GM19397 (cell line): Measurements from ENCODE around the gene RABGAP1L.
"Not testable (repeated sequence)": the region's sequence is repeated elsewhere in the genome, so short reads cannot be mapped to it uniquely, and the experiment has no call there.

Experiments used
- ATAC-seq: cut with Tn5 transposase; IDR thresholded peaks from one replicate; pipeline ENCODE4 v1.9.1; 2021; ENCODE audit warnings: mild to moderate bottlenecking, moderate library complexity; ENCODE audit not compliant: unreplicated experiment

The RABGAP1L gene

GRCh38 chr1:174426153-174426552, 266.8 kb downstream of the RABGAP1L start:
- no peak for ATAC-seq

- no peak for ATAC-seq
Measured at GRCh38 chr1:174428033-174428432, 268.7 kb downstream of the RABGAP1L start.

- ATAC-seq, result no peak
Measured at GRCh38 chr1:174428739-174429138, 269.4 kb downstream of the RABGAP1L start.

- no peak for ATAC-seq
Measured at GRCh38 chr1:174433451-174433850, 274.1 kb downstream of the RABGAP1L start.

GRCh38 chr1:174445351-174445750, 286.0 kb downstream of the RABGAP1L start:
- no peak for ATAC-seq

GRCh38 chr1:174445817-174446216, 286.5 kb downstream of the RABGAP1L start:
- no peak for ATAC-seq

GRCh38 chr1:174447866-174448530, 288.7 kb downstream of the RABGAP1L start, which contains the start of gene GPR52:
Gene GPR52 (plus strand): TSS chr1:174447964. CDS start chr1:174448112, 148 bp downstream.
- no peak for ATAC-seq

- ATAC-seq, result no peak
Measured at GRCh38 chr1:174448531-174448883, 289.2 kb downstream of the RABGAP1L start.

- ATAC-seq, result no peak
Measured at GRCh38 chr1:174448974-174449373, 289.7 kb downstream of the RABGAP1L start.

- ATAC-seq, result no peak
Measured at GRCh38 chr1:174451408-174451807, 292.1 kb downstream of the RABGAP1L start.

- ATAC-seq, result no peak
Measured at GRCh38 chr1:174465855-174466254, 306.5 kb downstream of the RABGAP1L start.

- no peak for ATAC-seq
Measured at GRCh38 chr1:174466607-174467006, 307.3 kb downstream of the RABGAP1L start.

GRCh38 chr1:174469052-174469451, 309.7 kb downstream of the RABGAP1L start:
- no peak for ATAC-seq

GRCh38 chr1:174469687-174470086, 310.4 kb downstream of the RABGAP1L start:
- no peak for ATAC-seq

- no peak for ATAC-seq
Measured at GRCh38 chr1:174479281-174479680, 320.0 kb downstream of the RABGAP1L start.

- ATAC-seq, result no peak
Measured at GRCh38 chr1:174480324-174480723, 321.0 kb downstream of the RABGAP1L start.

- no peak for ATAC-seq
Measured at GRCh38 chr1:174491606-174492005, 332.3 kb downstream of the RABGAP1L start.

GRCh38 chr1:174497478-174497877, 338.2 kb downstream of the RABGAP1L start:
- no peak for ATAC-seq

- ATAC-seq, result not testable (repeated sequence)
Measured at GRCh38 chr1:174516755-174517154, 357.4 kb downstream of the RABGAP1L start.

- ATAC-seq, result no peak
Measured at GRCh38 chr1:174519844-174520243, 360.5 kb downstream of the RABGAP1L start.

- no peak for ATAC-seq
Measured at GRCh38 chr1:174531751-174532150, 372.4 kb downstream of the RABGAP1L start.

- ATAC-seq, result no peak
Measured at GRCh38 chr1:174534789-174535188, 375.5 kb downstream of the RABGAP1L start.

- ATAC-seq, result no peak
Measured at GRCh38 chr1:174535207-174535606, 375.9 kb downstream of the RABGAP1L start.
